HTR-8/SVneo (cell line): ENCODE results near the gene WASHC2C.
"Not testable (repeated sequence)": the region's sequence is repeated elsewhere in the genome, so short reads cannot be mapped to it uniquely, and the experiment has no call there.

ENCODE experiments used
- DNase-seq: peaks from one replicate; pipeline ENCODE4 v3.0.0; 2011; ENCODE audit warnings: low spot score, mixed read lengths; ENCODE audit not compliant: insufficient read length
- FAIRE-seq: peaks from 2 replicates; lab custom pipeline; 2011; peaks lifted over from hg19 to GRCh38; lab: Jason Lieb, UNC

The WASHC2C gene

DNA sequence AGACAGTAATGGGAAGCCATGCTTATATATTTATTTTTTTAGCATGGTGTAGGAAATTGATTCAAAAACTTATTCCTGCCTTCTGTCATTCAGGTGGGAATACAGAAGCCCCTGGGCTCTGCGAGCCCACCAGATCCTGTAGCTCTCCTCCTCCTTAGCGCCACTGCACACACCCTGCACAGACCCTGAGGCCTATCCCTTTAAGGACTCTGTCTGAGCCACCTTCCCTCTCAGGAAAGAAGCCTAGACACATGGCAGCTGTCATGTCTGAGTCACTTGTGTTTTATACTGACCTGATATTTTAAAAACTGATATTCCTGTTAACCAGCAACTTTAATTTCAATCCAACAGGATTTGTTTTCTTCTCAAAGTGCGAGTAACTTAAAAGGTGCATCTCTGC lies 36.0 kb downstream of the WASHC2C start:
- FAIRE-seq, DNase-seq: not testable (repeated sequence)

DNA sequence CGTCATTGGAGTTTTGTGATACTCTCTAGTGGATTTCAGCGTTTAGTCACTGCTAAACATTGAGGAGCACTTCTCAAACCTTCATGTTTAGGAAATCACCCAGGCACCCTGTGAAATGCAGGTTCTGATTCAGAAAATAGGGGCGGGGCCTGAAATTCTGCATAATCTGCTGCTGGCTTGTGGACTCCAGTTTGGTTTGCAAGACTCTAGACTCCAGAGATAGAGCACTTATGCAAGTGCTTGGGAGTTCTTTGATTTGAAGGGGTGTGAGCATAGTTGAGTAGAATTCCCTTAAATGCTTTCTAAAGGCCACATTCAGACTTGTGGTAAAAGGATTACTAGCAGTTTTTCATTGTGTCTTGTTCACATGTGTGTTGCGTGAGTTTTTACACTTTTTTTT lies 41.3 kb downstream of the WASHC2C start:
- DNase-seq, FAIRE-seq: not testable (repeated sequence)

DNA sequence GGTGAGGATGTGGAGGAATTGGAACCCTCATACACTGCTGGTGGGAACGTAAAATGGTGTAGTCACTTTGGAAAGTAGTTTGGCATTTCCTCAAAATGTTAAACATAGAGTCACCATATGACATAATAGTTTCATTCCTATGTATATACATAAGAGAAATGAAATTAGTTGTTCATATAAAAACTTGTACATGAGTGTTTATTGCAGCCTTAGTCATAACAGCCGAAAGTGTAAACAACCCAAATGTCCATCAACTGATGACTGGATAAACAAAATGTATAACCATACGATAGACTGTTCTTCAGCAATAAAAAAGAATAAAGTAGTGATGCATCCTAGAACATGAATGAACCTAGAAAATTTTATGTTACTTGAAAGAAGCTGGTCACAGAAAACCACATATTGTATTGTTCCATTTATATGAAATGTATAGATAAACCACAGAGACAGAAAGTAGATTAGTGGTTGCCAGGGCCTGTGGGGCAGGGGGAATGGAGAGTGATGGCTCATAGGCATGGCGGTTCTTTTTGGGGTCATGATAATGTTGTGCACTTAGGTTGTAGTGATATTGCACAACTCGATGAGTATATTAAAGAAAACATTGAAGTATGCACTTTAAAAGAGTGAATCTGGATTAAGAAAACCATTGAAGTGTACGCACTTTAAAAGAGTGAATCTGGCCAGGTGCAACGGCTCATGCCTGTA lies 44.8 kb downstream of the WASHC2C start:
- not testable (repeated sequence) for DNase-seq, FAIRE-seq

DNA sequence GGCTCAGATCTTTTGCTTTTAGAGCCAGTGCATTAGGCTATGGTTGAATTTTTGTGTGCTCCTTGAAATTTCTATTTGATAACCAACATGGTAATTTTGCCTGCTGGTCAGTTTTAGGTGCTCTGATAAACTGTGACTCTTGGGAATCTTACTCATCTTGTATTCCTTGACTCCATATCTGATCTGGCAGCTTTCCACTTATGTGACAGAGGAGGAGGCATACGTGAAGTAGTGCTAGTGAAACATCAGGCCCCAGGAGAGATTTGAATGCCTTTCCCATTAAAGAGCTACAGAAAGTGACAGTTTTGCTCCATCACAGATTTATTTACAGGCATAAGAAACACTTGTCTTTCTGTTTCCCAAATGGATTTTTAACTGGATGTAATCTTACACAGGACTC lies 59.2 kb downstream of the WASHC2C start:
- DNase-seq, FAIRE-seq: not testable (repeated sequence)

DNA sequence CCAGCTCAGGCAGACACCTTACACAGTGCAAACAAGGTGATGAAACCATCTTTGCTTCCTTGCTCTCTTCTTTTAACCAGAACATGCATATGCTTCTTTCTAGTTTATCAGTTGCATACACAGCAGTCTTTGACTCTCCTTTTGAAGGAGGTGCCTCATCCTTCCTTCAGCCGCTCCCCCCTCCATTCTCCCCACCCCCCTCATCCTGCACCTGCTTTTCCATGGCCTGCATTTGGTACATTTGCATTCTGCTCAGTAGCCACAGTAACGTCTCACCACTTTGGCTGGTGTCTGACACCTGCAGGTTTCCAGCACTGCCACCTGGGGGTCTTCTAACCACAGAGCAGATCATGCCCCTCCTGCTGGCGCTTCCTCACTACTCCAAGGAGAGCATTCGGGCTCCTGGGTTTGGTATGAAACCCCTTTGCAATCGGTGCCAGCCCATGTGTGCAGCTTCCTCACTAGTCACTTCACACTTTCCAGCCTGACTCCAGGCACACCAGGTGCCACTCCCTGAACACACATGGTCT lies 60.2 kb downstream of the WASHC2C start:
- not testable (repeated sequence) for FAIRE-seq, DNase-seq

DNA sequence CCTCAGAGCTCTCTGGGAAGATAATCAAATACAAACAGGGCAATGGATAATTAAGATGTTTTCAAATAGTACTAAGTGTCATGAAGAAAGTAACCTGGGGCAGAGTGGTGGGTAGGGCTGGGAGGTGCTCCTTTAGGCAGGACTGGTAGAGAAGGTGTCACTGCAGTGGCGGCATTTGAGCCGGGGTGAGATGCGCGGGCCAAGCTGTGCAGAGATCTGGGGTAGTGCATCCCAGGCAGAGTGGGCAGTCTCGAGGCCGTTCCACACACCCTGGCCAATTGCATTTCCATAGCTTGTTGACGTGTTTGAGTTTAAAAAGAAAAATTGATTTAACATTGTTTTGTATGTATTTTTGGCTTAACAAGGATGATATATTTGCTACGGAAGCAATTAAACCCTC lies 62.9 kb downstream of the WASHC2C start:
- DNase-seq, FAIRE-seq: not testable (repeated sequence)

DNA sequence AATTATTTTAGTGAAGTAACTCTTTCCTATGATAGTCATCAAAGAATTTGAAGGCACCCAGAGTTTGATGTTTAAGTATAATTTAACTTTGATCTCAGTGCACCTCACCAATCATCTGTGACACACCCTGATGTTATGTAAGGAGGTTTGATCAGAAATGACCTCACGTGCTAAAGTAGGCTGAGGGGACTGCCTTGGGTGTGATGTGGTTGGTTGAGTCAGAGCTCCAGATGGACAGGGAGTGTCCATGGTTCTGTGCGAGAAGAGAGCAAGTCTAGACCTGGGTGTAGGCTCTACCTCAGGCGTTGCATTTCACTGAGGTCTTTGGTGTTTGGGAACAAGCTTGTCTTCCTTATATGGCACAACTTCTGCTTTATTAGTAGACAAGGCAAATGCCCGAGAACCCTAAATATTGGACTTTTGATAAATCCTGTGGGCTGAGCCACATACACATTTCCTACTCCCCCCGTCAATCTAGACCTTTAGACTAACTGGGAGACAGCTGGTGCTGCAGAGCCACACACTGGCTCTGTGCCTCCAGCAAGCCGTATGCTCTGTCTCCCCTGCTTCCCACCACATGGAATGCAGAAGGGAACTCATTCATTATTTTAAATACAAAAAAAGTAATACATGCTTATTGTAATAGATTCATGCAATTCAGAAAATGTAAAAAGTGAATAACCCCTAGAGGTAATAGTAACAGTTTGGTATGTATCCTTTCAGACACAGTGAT lies 63.8 kb downstream of the WASHC2C start:
- FAIRE-seq, DNase-seq: not testable (repeated sequence)

DNA sequence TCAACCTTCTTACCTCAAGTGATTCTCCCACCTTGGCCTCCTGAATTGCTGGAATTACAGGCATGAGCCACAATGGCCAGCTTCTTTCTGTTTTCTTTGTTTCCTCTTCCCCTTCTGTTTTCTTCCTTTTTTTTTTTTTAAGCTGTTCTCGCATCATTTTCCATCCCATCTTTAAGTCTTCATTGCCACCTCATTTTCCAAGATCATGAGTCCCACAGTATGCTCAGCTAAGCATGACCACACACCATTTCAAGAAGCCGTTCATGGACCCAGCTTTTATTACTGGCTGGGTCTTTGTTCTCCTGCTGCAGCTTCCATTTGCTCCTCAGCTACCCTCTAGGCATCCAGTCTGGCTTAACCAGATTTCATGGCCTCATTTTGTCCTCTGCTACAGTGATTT lies 67.7 kb downstream of the WASHC2C start:
- FAIRE-seq, DNase-seq: not testable (repeated sequence)

DNA sequence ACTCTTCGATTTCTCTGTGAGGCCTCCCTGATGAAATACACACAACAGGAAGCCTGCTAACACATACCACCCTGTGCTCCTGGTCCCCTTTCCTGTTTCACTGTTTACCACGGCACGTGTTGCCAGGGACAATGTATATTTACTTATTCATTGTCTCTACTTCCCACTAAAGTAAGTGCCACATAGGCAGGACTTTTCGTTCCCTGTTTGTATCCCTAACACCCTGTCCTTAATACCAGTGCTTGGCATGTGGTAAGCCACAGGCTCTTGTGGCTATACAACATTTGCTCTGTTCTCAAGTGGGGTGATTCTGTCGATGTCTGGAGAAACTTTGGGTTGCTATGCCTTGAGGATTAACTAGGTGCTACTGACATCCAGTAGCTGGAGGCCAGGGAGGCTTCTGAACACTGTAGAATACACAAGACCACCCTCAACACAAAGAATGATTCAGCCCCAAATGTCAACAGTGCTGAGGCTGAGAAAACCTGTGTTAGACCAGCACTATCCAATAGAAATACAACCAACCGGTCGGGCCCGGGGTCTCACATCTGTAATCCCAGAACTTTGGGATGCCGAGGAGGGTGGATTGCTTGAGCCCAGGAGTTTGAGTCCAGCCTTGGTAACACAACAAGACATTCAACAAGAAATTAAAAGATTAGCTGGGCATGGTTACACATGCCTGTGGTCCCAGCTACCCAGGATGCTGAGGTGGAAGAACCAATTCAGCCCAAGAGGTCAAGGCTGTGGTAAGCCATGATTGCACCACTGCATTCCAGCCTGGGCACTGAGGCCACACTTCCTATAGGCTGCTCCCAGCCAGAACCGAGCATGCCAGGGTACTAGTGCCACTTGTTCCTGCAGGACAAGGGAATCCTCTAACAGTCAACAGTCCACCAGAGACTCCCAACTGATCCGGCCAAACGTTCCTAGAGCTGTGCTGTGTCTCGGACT lies 76.3 kb downstream of the WASHC2C start:
- not testable (repeated sequence) for DNase-seq, FAIRE-seq

DNA sequence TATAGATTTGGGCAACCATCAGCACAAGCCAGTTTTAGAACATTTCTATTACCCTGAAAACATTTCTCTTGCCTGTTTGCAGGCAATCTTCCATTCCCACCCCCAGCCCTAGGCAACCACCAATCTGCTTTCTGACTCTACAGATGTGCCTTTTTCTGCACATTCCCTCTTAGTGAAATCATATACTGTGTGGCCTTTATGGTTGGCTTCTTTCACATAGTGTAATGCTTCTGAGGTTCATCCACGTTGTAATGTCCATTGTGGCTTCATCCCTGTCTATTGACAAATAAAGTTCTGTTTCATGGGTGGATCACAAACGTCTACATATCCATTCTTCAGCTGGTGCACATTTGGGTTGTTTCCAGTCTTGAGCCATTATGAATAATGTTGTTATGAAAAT lies 77.9 kb downstream of the WASHC2C start:
- not testable (repeated sequence) for FAIRE-seq

DNA sequence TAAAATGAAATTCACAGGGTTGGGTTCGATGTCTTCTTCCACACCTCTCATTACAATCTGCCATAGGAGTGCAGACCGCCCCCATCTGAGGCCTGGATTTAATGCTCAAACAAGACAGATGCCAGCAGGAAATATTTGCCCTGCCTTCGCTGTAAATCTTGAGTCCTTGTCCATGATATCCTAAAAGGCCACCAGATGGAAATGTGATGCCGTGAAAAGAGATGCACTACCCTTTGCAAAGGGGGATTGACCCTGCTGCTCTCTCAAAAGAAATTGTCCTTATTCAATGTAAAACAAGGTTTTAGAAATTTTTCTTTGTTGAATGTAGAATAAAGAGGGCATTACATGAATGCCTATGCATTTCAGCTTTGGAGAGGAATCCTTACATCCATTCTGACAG lies 82.8 kb downstream of the WASHC2C start:
- FAIRE-seq: no peak
- no peak for DNase-seq

More for the DNA sequence above, 77.9 kb downstream of the WASHC2C start:
- not testable (repeated sequence) for DNase-seq

DNA sequence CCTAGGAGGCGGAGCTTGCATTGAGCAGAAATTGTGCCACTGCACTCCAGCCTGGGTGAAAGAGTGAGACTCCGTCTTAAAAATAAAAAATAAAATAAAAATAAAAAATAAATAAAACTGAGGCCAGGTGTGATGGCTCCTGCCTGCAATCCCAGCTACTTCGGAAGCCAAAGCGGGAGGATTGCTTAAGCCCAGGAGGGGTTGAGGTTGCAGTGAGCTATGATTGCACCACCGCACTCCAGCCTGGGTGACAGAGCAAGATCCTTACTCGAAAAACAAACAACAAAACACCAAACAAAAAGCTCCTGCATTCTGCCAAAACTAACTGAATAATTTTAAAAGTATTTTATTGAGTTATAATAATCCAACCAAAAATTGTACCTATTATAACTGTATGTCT lies 84.0 kb downstream of the WASHC2C start:
- DNase-seq (no peak), FAIRE-seq (no peak)

DNA sequence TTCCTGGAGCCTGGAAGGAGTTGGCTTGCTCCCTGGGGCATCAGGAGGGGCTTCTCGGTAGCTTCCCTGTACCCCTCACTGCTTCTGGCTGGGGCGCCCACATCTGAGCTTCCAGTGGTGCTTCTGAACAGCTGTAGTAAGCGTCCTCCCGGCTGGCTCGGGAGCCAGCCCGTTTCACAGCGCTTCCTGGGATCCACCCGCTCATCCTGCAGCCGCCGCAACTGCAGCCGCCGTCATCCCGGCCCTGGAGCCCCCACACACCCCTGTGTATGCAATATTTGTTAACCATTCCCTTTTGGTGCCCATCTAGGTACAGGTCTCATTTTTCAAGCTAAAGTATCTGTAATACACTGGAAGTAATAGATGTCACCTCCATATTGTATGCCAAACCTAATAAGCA lies 85.9 kb downstream of the WASHC2C start:
- FAIRE-seq, DNase-seq: not testable (repeated sequence)

DNA sequence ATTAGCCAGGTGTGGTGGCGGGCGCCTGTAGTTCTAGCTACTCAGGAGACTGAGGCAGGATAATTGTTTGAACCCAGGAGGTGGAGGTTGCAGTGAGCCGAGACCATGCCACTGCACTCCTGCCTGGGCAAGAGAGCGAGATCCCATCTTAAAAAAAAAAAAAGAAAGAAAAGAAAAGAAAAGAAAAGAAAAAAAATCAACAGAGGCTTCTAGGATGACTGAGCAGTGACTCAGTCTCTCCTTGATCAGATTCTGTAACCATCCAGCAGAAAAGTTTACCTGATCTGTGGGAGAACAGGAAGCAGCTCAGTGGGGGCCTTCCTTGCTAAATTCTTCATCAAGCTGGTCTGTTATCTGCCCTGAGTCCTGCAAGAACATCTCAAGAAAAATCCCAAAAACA lies 87.1 kb downstream of the WASHC2C start:
- not testable (repeated sequence) for FAIRE-seq

DNA sequence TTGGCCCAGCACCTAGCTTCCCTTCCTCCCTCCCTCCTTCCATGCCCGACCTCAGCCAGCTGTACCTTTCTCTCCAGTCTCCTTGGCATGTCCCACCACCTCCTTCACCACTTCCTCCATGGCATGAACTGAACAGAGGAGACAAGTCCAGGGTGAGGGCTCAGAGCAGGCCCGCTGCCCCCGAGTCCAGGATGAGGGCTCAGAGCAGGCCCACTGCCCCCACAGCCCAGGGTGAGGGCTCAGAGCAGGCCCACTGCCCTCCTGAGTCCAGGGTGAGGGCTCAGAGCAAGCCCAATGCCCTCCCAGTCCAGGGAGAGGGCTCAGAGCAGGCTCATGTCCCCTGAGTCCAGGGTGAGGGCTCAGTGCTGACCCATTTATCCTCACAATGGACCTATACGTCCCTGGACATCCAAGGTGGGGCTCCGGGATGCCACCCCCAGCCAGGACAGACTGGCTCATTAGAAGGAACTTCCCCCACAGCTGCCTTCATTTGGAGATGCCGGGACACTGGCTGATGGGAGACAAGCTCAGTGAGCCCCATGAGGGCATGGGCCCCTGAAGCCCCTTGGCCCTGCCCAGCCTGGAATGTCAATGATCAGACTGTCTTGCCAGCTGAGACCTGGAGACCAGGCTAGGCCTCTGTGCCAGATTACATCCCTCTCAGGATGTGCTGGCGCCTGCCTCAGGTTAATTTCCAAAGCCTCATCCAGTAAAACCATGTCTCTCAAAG lies 90.2 kb downstream of the WASHC2C start:
- no peak for DNase-seq
- no peak for FAIRE-seq

More for the DNA sequence above, 87.1 kb downstream of the WASHC2C start:
- not testable (repeated sequence) for DNase-seq

DNA sequence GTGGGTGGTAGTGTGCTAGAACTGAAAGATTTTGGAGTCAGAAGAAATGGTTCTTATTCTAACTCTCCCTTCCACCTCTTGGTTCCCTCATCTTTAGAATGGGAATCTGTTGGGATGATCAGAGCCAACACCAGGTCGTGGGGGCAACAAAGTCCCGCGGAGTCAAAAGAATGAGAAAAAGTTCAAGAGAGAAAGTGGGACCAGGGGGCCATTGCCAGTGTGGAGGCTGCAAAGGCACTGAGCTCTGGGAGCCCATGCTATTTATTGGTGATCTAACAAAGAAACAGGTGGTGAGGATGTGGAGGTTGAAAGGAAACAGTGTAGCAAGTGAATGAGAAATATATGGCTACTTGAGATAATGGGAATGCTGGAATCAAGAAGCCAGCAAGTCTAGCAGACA lies 90.8 kb downstream of the WASHC2C start:
- no peak for FAIRE-seq
- DNase-seq: no peak

DNA sequence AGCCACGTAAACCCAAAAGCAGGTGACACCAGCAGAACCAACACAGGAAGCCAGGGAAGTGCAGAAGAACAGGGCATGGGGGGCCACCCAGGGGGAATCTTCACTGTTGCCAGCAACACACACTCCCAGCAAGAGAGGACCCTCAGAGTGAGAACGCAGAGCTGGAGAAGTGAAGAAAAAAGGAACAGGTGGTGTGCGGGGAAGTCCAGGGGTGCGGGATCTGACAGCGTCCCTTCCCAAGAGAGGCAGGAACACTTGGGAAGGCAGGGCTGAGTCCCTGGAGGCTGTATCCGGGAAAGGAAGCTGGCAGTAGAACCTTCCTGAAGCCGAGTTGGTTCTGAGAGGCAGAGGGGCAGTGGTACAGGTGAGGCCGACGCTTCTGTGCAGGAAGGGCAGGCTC lies 92.5 kb downstream of the WASHC2C start:
- no peak for DNase-seq
- FAIRE-seq: no peak

DNA sequence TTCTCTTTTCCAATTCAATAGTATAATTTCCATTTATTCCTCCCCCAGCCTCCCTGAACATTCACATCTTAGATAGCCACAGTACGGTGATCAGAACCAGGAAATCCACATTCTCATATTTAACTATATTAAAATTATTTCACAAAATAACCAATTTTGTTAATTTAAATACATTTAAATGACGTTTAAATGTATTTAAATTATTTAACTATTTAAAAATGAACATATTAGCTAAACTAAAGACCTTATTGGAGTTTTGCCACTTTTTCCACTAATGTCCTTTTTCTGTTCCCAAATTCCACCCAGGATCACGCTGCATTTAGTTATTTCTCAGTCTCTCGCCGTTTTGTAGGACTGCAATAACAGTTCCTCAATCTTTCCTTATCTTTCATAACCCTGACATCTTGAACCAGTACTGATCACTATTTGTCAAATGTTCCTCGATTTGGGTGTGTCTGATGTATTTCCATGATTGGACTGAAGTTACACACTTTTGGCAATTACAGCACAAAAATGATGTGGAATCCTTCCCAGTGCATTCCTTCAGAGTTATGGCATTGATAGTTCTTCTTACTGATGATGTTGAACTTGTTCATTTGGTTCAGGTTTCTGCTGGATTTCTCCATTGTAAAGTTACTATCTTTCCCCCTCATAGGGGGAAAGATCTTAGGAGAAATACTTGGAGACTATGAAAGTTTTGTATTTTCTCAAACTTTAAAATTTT lies 93.2 kb downstream of the WASHC2C start:
- DNase-seq, FAIRE-seq: not testable (repeated sequence)

DNA sequence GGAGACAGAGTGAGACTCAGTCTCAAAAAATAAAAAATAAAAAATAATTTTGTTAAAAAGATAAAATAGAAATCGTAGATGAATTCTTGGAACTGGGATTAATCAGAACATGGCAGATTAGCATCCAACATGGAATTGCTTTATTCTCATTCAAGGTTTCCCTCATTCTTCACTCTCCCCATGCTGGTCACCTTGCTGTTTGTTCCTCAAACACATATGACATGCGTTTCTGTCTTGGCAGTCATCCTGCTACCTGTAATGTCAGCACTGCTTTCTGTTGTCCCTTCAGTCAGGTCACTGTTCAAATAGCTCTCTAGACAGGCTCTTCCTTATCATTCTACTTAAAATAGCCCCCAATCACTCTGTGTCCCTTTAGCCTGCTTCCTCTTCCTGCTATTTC lies 95.9 kb downstream of the WASHC2C start:
- not testable (repeated sequence) for DNase-seq, FAIRE-seq
